Gastroesophageal sphincter (tissue), 2 donors: ENCODE results near the gene SMPDL3A.

Experiments
- POLR2A ChIP-seq, 2 donors: fragments of 450-650 bp; IDR thresholded peaks; one replicate each; pipeline ENCODE4 v1.6.1; 2017; ENCODE audit warnings: antibody characterized with exemption in 2 of 2, mild to moderate bottlenecking in 2 of 2, moderate library complexity in 1 of 2
- POLR2AphosphoS5 ChIP-seq: sonication (generic); formaldehyde crosslinking; IDR thresholded peaks from one replicate; pipeline ENCODE4 v1.6.1; 2017; ENCODE audit warnings: antibody characterized with exemption

DNA sequence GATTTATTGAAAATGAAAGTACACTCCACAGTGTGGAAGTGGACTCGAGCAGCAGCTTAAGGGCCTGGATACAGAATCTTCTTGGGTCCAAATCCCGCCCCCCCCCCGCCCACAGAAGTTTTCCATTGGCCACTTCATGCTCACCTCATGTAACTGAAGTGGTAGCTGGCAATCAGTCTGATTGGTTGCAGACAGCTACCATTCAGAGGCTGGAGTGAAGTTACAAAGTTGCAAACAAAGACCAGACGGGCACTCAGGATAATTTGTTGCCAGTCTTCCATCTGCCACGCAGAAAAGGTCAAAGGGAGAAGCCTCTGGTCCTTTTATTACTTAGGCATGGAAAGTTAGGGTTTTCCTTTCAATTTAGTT, 35.4 kb upstream of the SMPDL3A start:
- no peak for TF ChIP-seq POLR2AphosphoS5
- TF ChIP-seq POLR2A (IDR thresholded peaks at IDR 0.05): no peak
